ENCODE data around the gene FBRS.
"Not testable (repeated sequence)": the region's sequence is repeated elsewhere in the genome, so short reads cannot be mapped to it uniquely, and the experiment has no call there.

The FBRS gene

DNA sequence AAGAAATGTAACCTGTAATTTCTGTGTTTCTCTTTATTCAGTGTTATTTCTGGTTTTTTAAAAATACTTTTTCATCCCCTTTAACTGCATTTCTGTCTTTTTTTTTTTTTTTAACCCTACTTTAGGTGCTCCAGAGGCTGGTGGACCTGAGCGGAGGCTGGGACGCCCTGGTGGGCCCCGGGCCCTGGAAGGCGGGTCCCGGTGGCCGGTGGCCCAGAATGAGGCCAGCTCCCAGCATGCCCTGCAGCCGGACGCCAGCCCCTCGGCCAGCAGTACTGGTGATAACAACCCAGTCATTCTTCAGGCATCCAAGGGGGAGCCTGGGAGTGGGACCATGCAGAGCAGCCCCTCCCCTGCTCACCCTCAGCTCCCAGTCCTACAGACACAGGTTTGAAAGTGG lies 42.3 kb downstream of the FBRS start:
- ATAC-seq, result no peak

DNA sequence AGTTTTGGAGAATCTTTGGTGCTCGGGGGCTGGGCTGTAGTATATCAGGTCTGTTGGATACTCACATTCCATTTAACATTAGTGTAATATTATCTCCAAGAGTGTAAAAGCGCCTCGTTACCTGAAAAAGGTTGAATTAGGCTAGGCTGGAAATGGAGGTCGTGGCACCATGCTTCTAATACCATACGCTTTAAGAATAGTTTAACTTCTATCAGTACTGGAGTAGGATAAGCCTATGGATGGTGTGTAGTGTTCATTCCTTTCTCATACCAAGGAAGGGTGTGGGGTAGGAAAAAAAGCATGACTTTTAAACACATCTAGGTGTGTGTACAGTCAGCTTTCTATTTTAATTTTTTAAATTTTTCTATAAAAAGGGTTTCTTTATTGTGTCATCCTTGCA lies 42.7 kb downstream of the FBRS start:
- ATAC-seq, result no peak

DNA sequence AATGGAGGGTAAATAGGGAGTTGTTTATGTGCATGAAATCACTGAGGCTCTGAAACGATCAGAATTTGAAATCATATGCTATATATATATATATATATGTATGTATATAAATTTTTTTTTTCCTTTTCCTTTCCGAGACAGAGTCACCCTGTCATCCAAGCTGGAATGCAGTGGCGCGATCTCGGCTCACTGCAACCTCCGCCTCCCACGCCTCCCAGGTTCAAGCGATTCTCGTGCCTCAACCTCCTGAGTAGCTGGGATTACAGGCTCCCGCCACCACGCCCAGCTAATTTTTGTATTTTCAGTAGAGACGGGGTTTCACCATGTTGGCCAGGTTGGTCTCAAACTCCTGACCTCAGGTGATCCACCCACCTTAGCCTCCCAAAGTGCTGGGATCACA lies 44.8 kb downstream of the FBRS start:
- ATAC-seq, result not testable (repeated sequence)

DNA sequence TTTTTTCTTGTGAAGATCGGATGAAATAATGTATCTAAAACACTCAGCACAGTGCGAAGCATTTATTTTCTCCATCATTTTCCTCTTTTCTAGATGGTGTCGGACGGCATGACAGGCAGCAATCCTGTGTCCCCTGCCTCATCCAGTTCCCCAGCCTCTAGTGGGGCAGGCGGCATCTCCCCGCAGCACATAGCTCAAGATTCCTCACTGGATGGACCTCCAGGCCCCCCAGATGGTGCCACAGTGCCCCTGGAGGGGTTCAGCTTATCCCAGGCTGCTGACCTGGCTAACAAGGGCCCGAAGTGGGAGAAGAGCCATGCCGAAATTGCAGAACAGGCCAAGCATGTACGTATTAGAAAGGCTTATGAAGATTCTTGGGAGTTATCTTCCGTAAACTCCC lies 45.7 kb downstream of the FBRS start:
- ATAC-seq, result no peak

DNA sequence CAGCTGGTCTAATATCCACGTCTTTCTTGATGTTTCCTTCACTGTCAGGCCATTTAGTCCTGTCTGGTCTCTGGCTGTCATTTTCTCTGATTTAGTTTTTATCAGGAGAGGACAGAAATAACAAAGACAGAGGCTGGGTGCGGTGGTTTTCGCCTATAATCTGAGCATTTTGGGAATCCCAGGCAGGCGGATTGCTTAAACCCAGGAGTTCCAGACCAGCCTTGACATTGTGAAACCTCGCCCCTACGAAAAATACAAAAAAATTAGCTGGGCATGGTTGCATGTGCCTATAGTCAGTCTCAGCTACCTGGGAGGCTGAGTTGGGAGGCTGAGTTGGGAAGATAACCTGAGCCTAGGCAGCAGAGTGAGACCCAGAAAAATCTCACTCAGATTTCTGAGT lies 47.8 kb downstream of the FBRS start:
- no peak for ATAC-seq

DNA sequence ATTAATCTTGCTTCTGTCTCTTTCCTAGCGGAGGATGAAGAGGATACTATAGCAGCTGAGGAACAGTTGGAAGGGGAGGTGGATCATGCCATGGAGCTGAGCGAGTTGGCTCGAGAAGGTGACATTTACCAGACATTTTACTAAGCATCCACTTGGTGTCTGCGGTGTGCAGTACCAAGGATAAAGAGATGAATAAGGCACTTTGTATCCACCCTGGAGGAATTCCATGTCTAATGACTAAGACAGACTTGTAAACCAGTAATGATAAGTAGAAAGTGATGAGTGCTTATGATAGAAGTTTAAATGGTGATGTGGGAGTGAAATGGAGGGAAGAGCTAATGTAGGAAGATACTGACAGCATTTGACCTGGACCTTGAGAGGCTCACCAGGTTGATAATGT lies 52.7 kb downstream of the FBRS start:
- no peak for ATAC-seq

DNA sequence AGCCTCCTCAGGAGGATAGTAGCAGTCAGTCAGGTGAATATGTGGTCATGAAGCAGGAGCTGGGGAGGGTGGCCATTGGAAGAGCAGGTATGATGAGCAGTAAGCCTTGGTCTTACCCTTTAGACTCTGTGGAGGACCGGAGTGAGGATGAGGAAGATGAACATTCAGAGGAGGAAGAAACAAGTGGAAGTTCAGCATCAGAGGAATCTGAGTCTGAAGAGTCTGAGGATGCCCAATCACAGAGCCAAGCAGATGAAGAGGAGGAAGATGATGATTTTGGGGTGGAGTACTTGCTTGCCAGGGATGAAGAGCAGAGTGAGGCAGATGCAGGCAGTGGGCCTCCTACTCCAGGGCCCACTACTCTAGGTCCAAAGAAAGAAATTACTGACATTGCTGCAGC lies 53.5 kb downstream of the FBRS start:
- no peak for ATAC-seq

DNA sequence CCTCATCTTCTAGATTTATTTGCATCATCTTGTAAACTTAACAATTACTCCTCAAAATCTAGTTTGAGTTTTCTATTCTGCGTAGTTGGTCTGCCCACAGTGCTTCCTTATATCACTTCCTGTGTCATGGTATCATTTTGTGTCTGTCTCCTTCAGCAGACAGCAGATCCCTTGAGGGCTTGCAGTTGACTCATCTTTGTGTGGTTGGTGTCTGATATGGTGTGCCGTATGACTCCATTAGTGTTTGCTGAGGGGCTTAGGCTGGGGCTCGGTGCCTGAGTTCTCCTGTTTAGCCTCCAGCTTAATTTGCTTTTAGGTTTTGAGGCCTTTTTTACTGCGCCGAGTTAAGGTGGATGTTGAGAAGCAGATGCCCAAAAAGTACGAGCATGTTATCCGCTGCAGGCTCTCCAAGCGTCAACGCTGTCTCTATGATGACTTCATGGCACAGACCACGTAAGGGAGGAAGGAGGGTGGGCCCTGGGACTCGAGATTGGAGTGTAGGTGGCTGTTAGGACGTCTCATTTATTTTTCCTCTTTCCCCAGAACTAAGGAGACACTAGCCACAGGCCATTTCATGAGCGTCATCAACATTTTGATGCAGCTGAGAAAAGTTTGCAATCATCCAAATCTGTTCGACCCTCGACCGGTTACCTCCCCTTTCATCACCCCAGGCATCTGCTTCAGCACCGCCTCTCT lies 57.7 kb downstream of the FBRS start:
- peak; percentile 99 to 100 for ATAC-seq

DNA sequence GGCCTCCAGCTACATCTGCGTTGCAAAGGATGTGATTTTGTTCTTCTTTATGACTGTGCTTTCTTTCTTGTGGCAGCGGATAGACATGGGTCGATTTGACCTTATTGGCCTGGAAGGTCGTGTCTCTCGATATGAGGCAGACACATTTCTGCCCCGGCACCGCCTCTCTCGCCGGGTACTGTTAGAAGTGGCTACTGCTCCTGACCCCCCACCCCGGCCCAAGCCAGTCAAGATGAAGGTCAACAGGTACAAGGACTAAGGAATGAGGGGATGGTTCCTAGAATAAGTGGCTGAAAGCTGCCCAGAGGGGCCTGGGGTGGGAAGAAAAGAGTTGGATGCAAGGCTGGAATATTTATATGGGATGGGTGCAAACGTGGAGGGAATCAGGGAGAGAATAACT lies 61.9 kb downstream of the FBRS start:
- no peak for ATAC-seq
